GM12878 (cell line): ENCODE data around the gene CSHL1. TPM values are rescaled to one million over a fixed set of nuclear protein-coding genes. Genes with fewer than 3 reads are reported as not detected.

Source experiments
- ATAC-seq: fragments of 200-7000 bp; cut with Tn5 transposase; 3 replicates; pipeline ENCODE4 v1.9.1; 2020; ENCODE audit warnings: mild to moderate bottlenecking, moderate library complexity
- BruUV-seq: library from RNA; stranded (reverse); fragments of 400-500 nt; replicated peaks from 2 replicates; lab custom pipeline; 2021; lab: Mats Ljungman, UMichigan
- CTCF ChIA-PET: fragments of 300-600 bp; sonication (Branson Sonifier 250); formaldehyde crosslinking; extraction: SDS; loops from one replicate; lab custom pipeline; 2021; ENCODE audit warnings: inconsistent platforms; lab: Yijun Ruan, JAX
- POLR2A ChIA-PET: fragments of 350-600 bp; formaldehyde crosslinking; extraction: SDS; loops from one replicate; lab custom pipeline; 2021; ENCODE audit warnings: inconsistent platforms; lab: Charles Lee
- RAD21 ChIA-PET: fragments of 300-600 bp; sonication (Branson Sonifier 250); formaldehyde crosslinking; loops from one replicate; lab custom pipeline; 2023; ENCODE audit warnings: antibody characterized with exemption; ENCODE audit not compliant: unreplicated experiment; lab: Charles Lee
- SMC1A ChIA-PET: fragments of 300-600 bp; sonication (Branson Sonifier 250); formaldehyde crosslinking; loops from one replicate; lab custom pipeline; 2023; ENCODE audit not compliant: unreplicated experiment, uncharacterized antibody; lab: Charles Lee
- DNase-seq: peaks from one replicate; pipeline ENCODE4 v3.0.0-alpha.2; 2011; ENCODE audit warnings: low read depth, low spot score
- FAIRE-seq: peaks from 3 replicates; lab custom pipeline; 2011; peaks lifted over from hg19 to GRCh38; lab: Jason Lieb, UNC
- H2AFZ ChIP-seq: 2 replicates; pipeline ENCODE4 v1.6.0; 2011; ENCODE audit warnings: low read depth, low read length, control low read depth; ENCODE audit not compliant: control insufficient read depth
- H3K27ac ChIP-seq: 2 replicates; pipeline ENCODE4 v1.5.1; 2011; ENCODE audit warnings: control low read depth; ENCODE audit not compliant: control insufficient read depth, insufficient read depth
- H3K27me3 ChIP-seq, 2 experiments: replicated peaks in 1 of 2; 2 replicates each; pipeline versions ENCODE4 v1.6.0 to v1.6.1; 2011; ENCODE audit warnings: low read length in 1 of 2; ENCODE audit not compliant: control insufficient read depth in 2 of 2, insufficient read depth in 2 of 2
- H3K36me3 ChIP-seq, 2 experiments: 2 replicates each; pipeline ENCODE4 v1.5.1; 2011; ENCODE audit warnings: low read length in 1 of 2; ENCODE audit not compliant: control insufficient read depth in 2 of 2, insufficient read depth in 2 of 2
- H3K4me1 ChIP-seq: 2 replicates; pipeline ENCODE4 v1.6.1; 2011; ENCODE audit warnings: mild to moderate bottlenecking, low read length, moderate library complexity, mixed read lengths; ENCODE audit not compliant: control insufficient read depth, insufficient read depth
- H3K4me2 ChIP-seq: 2 replicates; pipeline ENCODE4 v1.6.0; 2011; ENCODE audit warnings: control low read depth; ENCODE audit not compliant: control insufficient read depth, insufficient read depth
- H3K4me3 ChIP-seq: fragments of 200-600 bp; sonication (generic); 2 replicates; pipeline ENCODE4 v1.5.1; 2016
- H3K79me2 ChIP-seq: 2 replicates; pipeline ENCODE4 v1.6.0; 2011; ENCODE audit warnings: low read length; ENCODE audit not compliant: control insufficient read depth, insufficient read depth
- H3K9ac ChIP-seq: 2 replicates; pipeline ENCODE4 v1.8.0; 2011; ENCODE audit warnings: low read length, control low read depth, mixed read lengths; ENCODE audit not compliant: control insufficient read depth, insufficient read depth
- H3K9me3 ChIP-seq: replicated peaks from 3 replicates; pipeline ENCODE4 v1.5.1; 2011; ENCODE audit warnings: mild to moderate bottlenecking, low read length; ENCODE audit not compliant: control insufficient read depth, insufficient read depth
- H4K20me1 ChIP-seq: 2 replicates; pipeline ENCODE4 v1.6.0; 2011; ENCODE audit not compliant: control insufficient read depth, insufficient read depth
- ESRRA ChIP-seq: IDR thresholded peaks from 2 replicates; pipeline ENCODE4 v1.6.1; 2012; ENCODE audit warnings: mild to moderate bottlenecking, low read length, improper control_type of control experiment
- HDAC6 ChIP-seq: fragments of 200-600 bp; sonication (generic); IDR thresholded peaks from one replicate; pipeline ENCODE4 v1.8.0; 2017; ENCODE audit warnings: antibody characterized with exemption; ENCODE audit not compliant: unreplicated experiment
- IRF3 ChIP-seq: fragments of 450-650 bp; IDR thresholded peaks from 2 replicates; pipeline ENCODE4 v1.6.1; 2014; ENCODE audit warnings: mild to moderate bottlenecking
- PAX5 ChIP-seq: IDR thresholded peaks from 2 replicates; pipeline ENCODE4 v1.6.1; 2011; ENCODE audit warnings: low read depth, low read length, borderline replicate concordance
- RBBP5 ChIP-seq: fragments of 200-600 bp; sonication (generic); conservative IDR thresholded peaks from 2 replicates; pipeline ENCODE4 v1.6.1; 2016
- RELA ChIP-seq: fragments of 450-650 bp; IDR thresholded peaks from 2 replicates; pipeline ENCODE4 v1.8.0; 2014; ENCODE audit warnings: borderline replicate concordance; ENCODE audit not compliant: partially characterized antibody
- ZNF217 ChIP-seq: fragments of 450-650 bp; IDR thresholded peaks from 2 replicates; pipeline ENCODE4 v1.6.1; 2017; ENCODE audit warnings: antibody characterized with exemption, mild to moderate bottlenecking
- WGBS: methylation state at CpG from one replicate; pipeline ENCODE4 v1.1.6; 2016; ENCODE audit warnings: low lambda C conversion rate; ENCODE audit not compliant: insufficient replicate concordance, insufficient coverage; ENCODE audit errors: missing lambda C conversion rate; 5-methylcytosine and 5-hydroxymethylcytosine counted together
- in situ Hi-C: fragments of 300-500 bp; cut with MboI; formaldehyde crosslinking; loops from 9 replicates; pipeline ENCODE4 v1.14.3; 2018; ENCODE audit warnings: mixed read lengths
- intact Hi-C: fragments of 100-400 bp; cut with micrococcal nuclease; formaldehyde crosslinking; loops from one replicate; pipeline ENCODE4 v1.14.2; 2022; ENCODE audit not compliant: unreplicated experiment
- polyA plus RNA-seq, 11 experiments: library from polyadenylated mRNA; depleted of rRNA in 4 of 11; unstranded in 6 of 11; stranded (reverse) in 5 of 11; fragments of >200 nt; fragmentation: Nextera tagmentation in 4 of 11; fragmentation: Illumina TruSeq in 1 of 11; extraction: Ambion mirVana in 4 of 11; extraction: Trizol in 1 of 11; gene quantifications; 1 replicate in 1 of 11; 2 replicates in 10 of 11; pipeline versions ENCODE4 v1.2.1 to v1.2.3, GENCODE V29; 2011 to 2016; ENCODE audit warnings: inconsistent platforms in 2 of 11, missing spikeins in 2 of 11, low read depth in 1 of 11
- total RNA-seq, 4 experiments: library from RNA; depleted of rRNA in 3 of 4; stranded (reverse); fragments of >200 nt in 3 of 4; fragmentation: Illumina TruSeq in 1 of 4; extraction: Trizol in 1 of 4; gene quantifications; 2 replicates each; pipeline versions ENCODE4 v1.2.1 to v1.2.3, GENCODE V29; 2013 to 2021

CSHL1 gene
- total and polyA plus RNA-seq, 10 of the 15 experiments (the other 5 are each of a cell fraction or from before 2014, with no cell fraction given) = not detected

- H3K4me2 ChIP-seq = no peak overlapping the region
- no peaks in the 10 kb centered on the region for H3K79me2 ChIP-seq
- H3K36me3 ChIP-seq = no peaks in the 10 kb centered on the region
- ChIA-PET POLR2A (interaction anchor here (1.5 to 2.8 kb wide), 3 partner anchors 28 to 214 kb away, joined by 5 to 22 read pairs (median 15); partner anchors contain the start of gene ICAM2), RAD21 (interaction anchor here (0.6 to 9.2 kb wide), 12 partner anchors 10 to 214 kb away, joined by 3 to 288 read pairs (median 34); partner anchors contain the start of genes CD79B, ERN1 and ICAM2), SMC1A (interaction anchor here (0.9 to 14.0 kb wide), 10 partner anchors 13 to 214 kb away, joined by 3 to 248 read pairs (median 46); partner anchors contain the start of genes CD79B and ICAM2)
- no peak for DNase-seq
- no peaks in the 10 kb centered on the region for H4K20me1 ChIP-seq
- BruUV-seq = no TSS peak
- intact Hi-C loops = loop anchor here (2.0 kb wide), 2 partner anchors 98 to 214 kb away; no protein-coding TSS in a partner anchor
- in situ Hi-C loops = no loop called here
- H3K27ac ChIP-seq = no peak overlapping the region
- no peaks in the 10 kb centered on the region for H3K9me3 ChIP-seq
- peaks cover 16% of the 10 kb centered on the region for H3K4me1 ChIP-seq
- H3K27me3 ChIP-seq = no peaks in the 10 kb centered on the region
- TF ChIP-seq HDAC6 (no peak), ZNF217 (no peak), RBBP5 (no peak), PAX5 (no peak), RELA (no peak), ESRRA (no peak), IRF3 (no peak)
- TF ChIP-seq, all 136 proteins: peak for 0
- CTCF ChIA-PET = interaction anchor here (0.5 to 17.4 kb wide), 20 partner anchors 8 to 214 kb away, joined by 3 to 481 read pairs (median 12); partner anchors contain the start of genes CD79B, ERN1 and ICAM2
- no peak overlapping the region for H3K9ac ChIP-seq
- ATAC-seq (no peak), FAIRE-seq (no peak)
- H2AFZ ChIP-seq = no peak overlapping the region
- no peak overlapping the region for H3K4me3 ChIP-seq
- 73% methylated on average over 10 of the region's 10 CpGs for WGBS
These were observed 7.2 kb upstream of the CSHL1 start for GRCh38 chr17:63918305-63918704.
